ENCODE results near the gene NHP2. TPM values are rescaled to one million over a fixed set of nuclear protein-coding genes. Genes with fewer than 3 reads are reported as not detected.

Gene NHP2
- polyA plus RNA-seq, 3 donors, result 68.9 to 139 (median 108) TPM

DNA sequence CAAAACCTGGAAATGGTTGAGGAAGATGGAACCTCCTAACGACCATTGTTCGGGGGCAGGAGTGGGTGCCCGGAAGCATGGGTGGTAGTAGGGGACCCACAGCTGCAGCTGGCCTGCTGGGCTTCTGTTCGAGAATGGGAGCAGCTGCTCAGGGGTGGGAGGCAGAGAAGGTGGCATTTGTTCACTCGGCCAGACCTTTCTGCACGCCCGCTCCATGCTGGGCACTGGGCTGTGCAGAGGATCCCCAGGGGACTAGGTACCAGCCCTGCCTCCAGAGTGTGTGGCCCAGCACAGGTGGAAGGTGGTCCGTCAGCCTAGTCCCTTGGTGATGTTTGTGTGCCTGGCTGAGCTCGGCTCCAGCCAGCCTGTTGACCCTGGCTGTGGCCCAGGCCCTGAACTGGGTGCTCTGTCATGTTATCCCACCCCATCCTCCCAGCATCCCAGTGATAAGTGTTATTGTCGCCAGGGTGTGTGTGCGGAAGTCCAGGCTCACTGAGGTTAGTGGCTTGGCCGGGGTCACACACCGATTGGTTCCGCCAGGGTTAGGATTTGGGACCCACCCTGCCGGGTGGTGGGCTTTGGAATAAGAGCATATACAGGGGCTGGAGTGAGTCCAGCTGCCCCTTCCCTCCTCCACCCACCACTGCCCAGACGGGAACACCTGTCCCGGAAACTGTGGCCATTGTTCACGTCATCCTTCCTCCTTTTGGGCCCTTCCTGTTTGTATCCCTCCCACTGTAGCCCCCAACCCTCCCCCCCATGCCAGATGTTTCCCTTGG lies 35.6 kb downstream of the NHP2 start:
- Histone ChIP-seq H3K4me2 (replicated peaks; ENCODE audit: extremely low read depth, low read length, poor library complexity, severe bottlenecking) (no peak overlapping the region), H3K27me3 (ENCODE audit: control insufficient read depth in 2 of 2, insufficient read depth in 2 of 2, low read length in 2 of 2) (peaks cover 30 to 58% of the 10 kb centered on the region in 2 donors), H2AFZ (ENCODE audit: insufficient read depth, low read depth, low read length, poor library complexity, severe bottlenecking) (no peak overlapping the region), H3K27ac (ENCODE audit: low read depth in 1 of 2, low read length in 2 of 2) (no peak overlapping the region), H3K4me1 (ENCODE audit: control insufficient read depth in 1 of 2, insufficient read depth in 2 of 2, low read length in 2 of 2) (peaks cover 3 to 15% of the 10 kb centered on the region in 2 donors), H3K9me3 (replicated peaks in 1 of 2; ENCODE audit: control insufficient read depth in 1 of 2, insufficient read depth in 1 of 2, low read length in 2 of 2) (peaks cover 0 to 20% of the 10 kb centered on the region in 2 donors), H3K4me3 (replicated peaks in 1 of 3; ENCODE audit: low read depth in 2 of 3, low read length in 3 of 3) (no peak overlapping the region), H3K79me2 (ENCODE audit: insufficient read depth, low read length) (no peaks in the 10 kb centered on the region), H3K36me3 (replicated peaks in 1 of 2; ENCODE audit: control insufficient read depth in 1 of 2, insufficient read depth in 2 of 2, low read length in 2 of 2) (no peaks in the 10 kb centered on the region), H4K20me1 (ENCODE audit: insufficient read depth, low read length) (no peaks in the 10 kb centered on the region), H3K9ac (ENCODE audit: insufficient read depth, low read length, poor library complexity, severe bottlenecking) (no peak overlapping the region)
- H3K27me3 Mint-ChIP-seq (ENCODE audit: low read depth in 3 of 3), result peaks cover 52 to 79% (median 56%) of the 10 kb centered on the region in 3 donors
- 58% methylated on average over 11 of the region's 18 CpGs for WGBS (ENCODE audit: insufficient coverage)
- H3K4me3 Mint-ChIP-seq, result no peak overlapping the region
- no peaks in the 10 kb centered on the region for H3K36me3 Mint-ChIP-seq
- DNase-seq, result no peak
- peaks cover 20% of the 10 kb centered on the region for H3K4me1 Mint-ChIP-seq
- no peak overlapping the region for H3K27ac Mint-ChIP-seq
- intact Hi-C loops (cut with micrococcal nuclease), result no loop called here
- H3K9me3 Mint-ChIP-seq, result peaks cover 0 to 20% (median 3%) of the 10 kb centered on the region in 7 donors
- no peak for TF ChIP-seq CTCF (IDR thresholded peaks at IDR 0.05)

GRCh38 chr5:178116143-178116885 lies 37.4 kb downstream of the NHP2 start:
- no peak for TF ChIP-seq CTCF (IDR thresholded peaks at IDR 0.05)
- peaks cover 0 to 31% (median 11%) of the 10 kb centered on the region in 7 donors for H3K9me3 Mint-ChIP-seq
- DNase-seq, result peak in 1 of 3 donors; percentile 25
- H3K27me3 ChIP-seq (ENCODE audit: control insufficient read depth in 2 of 2, insufficient read depth in 2 of 2, low read length in 2 of 2), result peaks cover 47 to 70% of the 10 kb centered on the region in 2 donors
- 8% methylated on average over 13 of the region's 22 CpGs for WGBS (ENCODE audit: insufficient coverage)
- peaks cover 63 to 81% (median 69%) of the 10 kb centered on the region in 3 donors for H3K27me3 Mint-ChIP-seq (ENCODE audit: low read depth in 3 of 3)
- H3K4me1 ChIP-seq (ENCODE audit: control insufficient read depth in 1 of 2, insufficient read depth in 2 of 2, low read length in 2 of 2), result peaks cover 3 to 17% of the 10 kb centered on the region in 2 donors
- H3K36me3 Mint-ChIP-seq, result no peaks in the 10 kb centered on the region
- no peaks in the 10 kb centered on the region for H3K36me3 ChIP-seq (replicated peaks in 1 of 2; ENCODE audit: control insufficient read depth in 1 of 2, insufficient read depth in 2 of 2, low read length in 2 of 2)
- no peak overlapping the region for H3K9ac ChIP-seq (ENCODE audit: insufficient read depth, low read length, poor library complexity, severe bottlenecking)
- H3K9me3 ChIP-seq (replicated peaks in 1 of 2; ENCODE audit: control insufficient read depth in 1 of 2, insufficient read depth in 1 of 2, low read length in 2 of 2), result peaks cover 3 to 29% of the 10 kb centered on the region in 2 donors
- H3K4me2 ChIP-seq (replicated peaks; ENCODE audit: extremely low read depth, low read length, poor library complexity, severe bottlenecking), result no peak overlapping the region
- no peaks in the 10 kb centered on the region for H3K79me2 ChIP-seq (ENCODE audit: insufficient read depth, low read length)
- peak overlapping the region in 1 of 2 donors; percentile 79 for H3K4me3 Mint-ChIP-seq
- peaks cover 24% of the 10 kb centered on the region for H3K4me1 Mint-ChIP-seq
- H4K20me1 ChIP-seq (ENCODE audit: insufficient read depth, low read length), result no peaks in the 10 kb centered on the region
- H2AFZ ChIP-seq (ENCODE audit: insufficient read depth, low read depth, low read length, poor library complexity, severe bottlenecking), result no peak overlapping the region
- no peak overlapping the region for H3K27ac Mint-ChIP-seq
- intact Hi-C loops (cut with micrococcal nuclease), result no loop called here
- no peak overlapping the region for H3K27ac ChIP-seq (ENCODE audit: low read depth in 1 of 2, low read length in 2 of 2)
- no peak overlapping the region for H3K4me3 ChIP-seq (replicated peaks in 1 of 3; ENCODE audit: low read depth in 2 of 3, low read length in 3 of 3)

Data from CD14-positive monocyte (primary cell).